Effector CD4-positive, alpha-beta T cell (primary cell): ENCODE results near the gene VWA5B2.

Experiments used
- DNase-seq: peaks from one replicate; pipeline ENCODE4 v3.0.0-alpha.2; 2020

VWA5B2 gene

GRCh38 chr3:184282941-184283340, 53.6 kb downstream of the VWA5B2 start:
- DNase-seq: no peak

DNA sequence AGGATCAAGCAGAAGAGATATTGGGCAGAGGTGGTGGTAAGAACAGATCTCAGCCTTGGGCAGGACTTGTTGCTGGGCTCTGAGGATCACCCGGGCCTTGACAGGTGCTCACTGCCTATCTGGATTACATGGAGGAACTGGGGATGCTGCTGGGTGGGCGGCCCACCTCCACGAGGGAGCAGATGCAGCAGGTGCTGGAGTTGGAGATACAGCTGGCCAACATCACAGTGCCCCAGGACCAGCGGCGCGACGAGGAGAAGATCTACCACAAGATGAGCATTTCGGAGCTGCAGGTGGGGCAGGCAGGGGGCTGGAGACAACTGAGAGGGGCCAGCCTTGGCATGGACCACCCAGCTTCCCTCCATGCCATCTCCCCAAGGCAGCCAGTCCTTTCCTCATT, 54.3 kb downstream of the VWA5B2 start:
- DNase-seq: no peak

DNA sequence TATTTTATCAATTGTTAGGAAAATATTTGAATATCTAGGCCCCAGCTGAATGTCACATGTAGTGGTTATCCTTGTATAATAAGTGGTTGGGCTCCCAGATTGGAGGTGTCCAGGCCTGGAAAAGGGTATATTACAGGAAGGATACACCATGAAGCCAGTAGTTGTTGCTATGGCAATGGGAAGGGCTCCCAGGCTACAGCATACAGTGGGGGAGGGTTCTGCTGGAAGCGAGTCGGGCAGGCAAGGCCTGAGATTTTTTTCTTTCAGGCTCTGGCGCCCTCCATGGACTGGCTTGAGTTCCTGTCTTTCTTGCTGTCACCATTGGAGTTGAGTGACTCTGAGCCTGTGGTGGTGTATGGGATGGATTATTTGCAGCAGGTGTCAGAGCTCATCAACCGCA, 55.3 kb downstream of the VWA5B2 start:
- DNase-seq: no peak

- DNase-seq: peak; percentile 45
These were observed 60.1 kb downstream of the VWA5B2 start for GRCh38 chr3:184289426-184289938.

- no peak for DNase-seq
These were observed 60.9 kb downstream of the VWA5B2 start for GRCh38 chr3:184290331-184290730.

- no peak for DNase-seq
These were observed 61.8 kb downstream of the VWA5B2 start for GRCh38 chr3:184291044-184291737.
